ENCODE measurements around the gene OTOF.
A peak's percentile ranks its signal among the peaks of the same experiment; 100 is the strongest.
"Not testable (repeated sequence)": the region's sequence is repeated elsewhere in the genome, so short reads cannot be mapped to it uniquely, and the experiment has no call there.

OTOF gene

DNA sequence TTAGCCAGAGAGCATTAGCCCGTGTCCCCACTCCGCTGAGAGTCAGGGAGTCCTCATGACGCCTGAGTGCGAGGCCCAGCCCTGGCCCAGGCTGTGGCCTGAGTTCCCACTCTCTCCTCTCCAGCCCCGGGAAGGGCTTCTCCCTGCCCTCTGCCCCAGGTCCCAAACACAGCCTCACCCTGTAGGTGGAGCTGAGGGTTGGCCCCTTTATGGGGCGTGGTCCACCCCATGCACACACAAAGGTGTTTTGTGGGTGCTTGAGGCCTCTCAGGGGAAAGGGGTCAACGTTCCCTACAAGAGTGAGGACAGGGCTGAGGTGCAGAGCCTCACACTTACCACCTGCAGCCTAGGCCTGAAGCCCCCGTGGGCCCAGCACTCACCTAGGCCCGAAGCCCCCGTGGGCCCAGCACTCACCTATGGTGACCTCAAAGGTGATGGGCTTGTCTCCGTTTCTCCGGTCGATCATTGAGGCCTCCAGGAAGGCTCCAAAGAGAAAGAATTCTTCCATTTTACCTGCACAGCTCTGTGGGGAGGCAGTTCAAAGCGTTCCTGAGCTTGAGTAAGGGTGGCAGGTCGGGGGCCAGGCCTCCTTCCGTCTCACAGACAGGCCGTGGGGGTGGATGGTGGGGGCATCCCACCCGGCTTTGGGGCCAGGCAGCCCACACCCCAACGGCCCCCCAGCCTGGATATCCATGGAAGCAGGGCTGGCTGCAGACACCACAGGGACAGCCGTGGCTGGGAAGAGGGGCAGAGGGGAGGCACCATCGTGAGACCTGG lies 2.1 kb upstream of the OTOF start:
- DNase-seq: no peak

DNA sequence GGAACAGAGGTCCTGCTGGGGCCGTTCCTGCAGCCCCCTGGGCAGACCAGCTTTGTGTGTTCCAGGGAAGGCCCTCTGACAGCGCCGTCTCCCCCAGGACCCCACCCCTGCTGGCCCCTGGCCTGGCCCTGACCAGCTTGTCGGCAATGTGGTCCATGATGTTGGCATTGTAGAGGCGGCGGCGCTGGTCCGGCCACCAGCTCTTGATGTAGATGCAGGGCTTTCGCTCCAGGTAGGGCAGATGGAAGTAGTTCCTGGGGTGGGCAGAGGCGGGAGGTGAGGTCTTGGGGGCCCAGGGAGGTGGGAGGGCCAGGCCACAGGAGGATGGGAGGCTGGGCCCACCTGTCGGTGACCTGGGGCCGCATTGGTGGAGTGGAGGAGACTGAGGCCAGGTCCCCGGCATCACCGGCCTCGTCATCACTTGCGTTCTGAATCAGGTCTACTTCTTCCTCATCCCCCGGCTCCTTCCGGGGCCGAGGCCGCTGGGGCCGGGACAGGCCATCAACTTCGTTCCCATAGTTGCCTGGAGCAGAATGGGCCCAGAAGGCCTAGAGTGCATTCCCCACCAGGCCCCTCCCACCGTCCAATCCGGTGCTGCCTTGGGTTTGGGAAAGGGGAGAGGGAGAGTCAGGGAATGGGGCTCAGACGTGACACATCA lies 1.3 kb upstream of the OTOF start:
- no peak for DNase-seq

DNA sequence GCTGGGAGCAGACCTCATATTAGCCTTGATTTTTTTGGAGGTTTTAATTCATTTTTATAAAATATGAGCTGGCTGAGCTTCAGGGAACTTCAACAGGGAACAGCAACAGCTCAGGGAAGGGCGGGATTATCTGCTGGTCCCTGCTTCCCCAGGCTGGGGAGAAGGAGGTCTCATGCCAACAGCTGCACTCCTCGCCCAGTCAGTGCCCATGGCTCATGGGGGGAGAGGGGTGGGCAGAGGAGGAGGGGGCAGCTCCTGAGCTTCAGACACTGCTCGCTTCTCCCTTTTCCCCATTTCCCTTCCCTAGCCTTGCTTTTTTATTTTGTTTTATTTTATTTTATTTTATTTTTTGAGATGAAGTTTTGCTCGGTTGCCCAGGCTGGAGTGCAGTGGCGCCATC lies 442 bp upstream of the OTOF start:
- DNase-seq: no peak

DNA sequence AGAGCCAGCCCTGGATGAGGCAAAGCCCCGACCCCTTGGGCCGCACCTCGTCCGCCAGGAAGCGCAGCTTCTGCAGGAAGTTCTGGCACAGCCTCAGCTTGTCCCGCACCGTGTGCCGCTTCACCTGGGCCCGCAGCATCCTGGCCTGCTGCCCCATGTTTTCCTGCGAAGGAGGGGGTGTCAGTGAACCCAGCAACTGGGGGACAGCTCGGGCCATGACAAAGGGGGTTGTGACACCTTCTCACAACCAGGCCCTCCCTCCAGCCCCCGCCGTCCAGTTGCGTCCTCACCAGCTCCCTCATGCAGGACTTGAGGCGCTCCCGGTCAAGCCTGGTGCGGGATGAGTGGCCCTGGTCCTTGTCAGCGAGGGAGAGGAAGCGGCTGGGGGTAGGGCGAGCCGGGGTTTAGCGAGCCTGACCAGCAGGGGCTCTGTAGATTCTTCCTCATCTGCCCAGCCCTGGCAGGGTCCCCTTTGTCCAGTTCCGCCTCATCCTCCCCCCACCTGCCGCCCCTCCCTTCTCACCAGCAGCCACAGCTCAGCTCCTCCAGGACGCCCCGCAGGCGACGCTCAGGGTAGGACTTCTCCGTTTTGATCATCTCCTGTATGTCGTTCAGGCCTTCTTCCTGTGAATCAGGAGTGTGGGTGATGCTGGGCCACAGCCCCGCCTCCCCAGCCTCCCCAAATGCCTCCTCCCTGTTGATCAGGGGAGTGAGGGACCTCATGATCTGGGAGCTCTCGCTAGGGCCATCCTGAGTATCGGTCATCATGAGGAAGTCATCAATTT lies 606 bp downstream of the OTOF start:
- DNase-seq: no peak

DNA sequence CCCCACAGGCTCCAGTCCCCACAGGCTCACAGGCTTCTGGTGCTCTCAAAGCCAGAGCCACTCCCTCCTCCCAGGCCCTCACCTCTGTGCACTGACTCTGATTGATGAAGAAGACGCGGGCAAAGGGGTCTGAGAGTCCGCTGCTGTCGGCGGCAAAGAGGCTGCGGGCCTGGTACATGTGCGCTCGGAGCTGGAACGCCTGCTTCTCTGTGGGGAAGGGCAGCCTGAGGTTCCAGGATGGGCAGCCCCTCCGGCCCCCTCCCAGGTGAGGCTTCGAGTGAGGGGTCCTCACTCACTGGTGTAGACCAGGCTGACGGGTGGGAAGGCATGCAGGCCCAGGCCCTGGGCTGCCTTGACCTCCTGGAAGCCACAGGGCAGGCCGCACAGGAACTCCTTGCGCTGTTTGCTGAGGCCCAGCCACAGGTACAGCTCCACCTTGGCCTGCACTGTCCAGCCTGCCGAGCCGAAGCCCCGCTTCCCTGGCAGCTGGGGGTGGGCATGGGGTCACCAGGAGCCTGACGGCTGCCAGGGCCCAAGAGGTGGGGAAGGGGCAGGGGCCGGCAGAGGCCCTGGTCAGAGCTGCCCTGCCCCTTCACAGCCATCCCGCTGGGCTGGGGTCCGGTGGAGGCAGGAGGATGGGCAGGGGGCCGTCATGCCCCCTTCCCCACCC lies 2.0 kb downstream of the OTOF start:
- DNase-seq: no peak

DNA sequence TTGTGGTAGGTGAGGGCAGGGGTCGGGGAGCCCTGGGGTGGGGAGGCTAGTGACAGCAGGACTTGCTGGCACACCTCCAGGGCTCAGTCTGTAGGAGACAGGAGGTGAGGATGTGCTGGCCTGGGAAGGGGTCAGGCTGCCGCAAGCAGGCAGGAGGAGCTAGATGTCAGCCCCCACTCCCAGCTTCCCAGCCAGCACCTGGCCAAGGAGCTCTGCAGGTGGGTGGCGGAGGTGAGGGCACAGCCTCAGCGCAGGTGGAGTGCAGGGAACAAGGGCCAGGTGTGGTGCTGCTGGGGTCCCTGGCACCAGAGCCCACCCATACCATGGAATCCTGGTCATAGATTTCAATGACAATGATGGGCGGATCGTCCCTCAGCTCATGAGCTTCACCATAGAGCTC lies 2.9 kb downstream of the OTOF start:
- no peak for DNase-seq

DNA sequence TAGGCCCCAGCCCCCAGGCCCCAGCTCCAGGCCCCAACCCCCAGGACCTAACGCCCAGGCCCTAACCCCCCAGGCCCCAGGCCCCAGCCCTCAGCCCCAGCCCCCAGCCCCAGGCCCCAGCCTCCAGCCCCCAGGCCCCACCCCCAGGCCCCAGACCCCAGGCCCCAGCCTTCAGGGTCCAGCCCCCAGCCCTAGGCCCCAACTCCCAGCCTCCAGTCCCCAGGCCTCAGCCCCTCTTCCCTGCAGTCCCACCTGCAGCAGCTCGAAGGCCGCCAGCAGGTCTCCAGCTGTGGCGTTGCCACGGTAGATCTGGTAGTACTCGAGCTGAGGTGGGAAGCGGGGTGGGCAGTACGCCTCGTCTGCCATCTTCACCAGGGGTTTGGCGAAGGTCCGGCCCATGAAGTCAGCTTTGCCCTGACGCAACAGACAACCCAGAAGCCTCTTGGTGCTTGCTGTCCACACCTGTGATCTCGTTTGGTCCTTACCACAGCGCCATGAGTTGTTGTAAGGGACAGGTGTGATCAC lies 3.6 kb downstream of the OTOF start:
- DNase-seq: no peak

DNA sequence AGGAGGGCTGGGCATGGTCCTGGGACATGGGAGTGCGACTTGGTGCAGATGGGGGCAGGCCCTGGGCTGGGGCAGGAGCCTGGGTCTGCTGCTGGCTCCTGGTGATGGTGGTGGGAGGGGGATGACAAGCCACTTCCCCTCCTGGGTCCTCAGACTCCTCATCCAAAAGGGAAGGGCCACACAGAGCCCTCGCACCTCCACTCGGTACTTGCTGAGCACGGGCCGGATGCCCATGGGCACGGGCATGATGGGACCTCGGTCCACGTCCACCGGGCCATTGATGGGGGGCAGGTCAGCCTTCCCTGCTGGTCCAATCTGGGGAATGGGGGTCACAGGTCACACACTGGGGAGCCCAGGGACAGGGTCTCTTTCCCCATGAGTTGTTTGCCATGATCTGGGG lies 4.1 kb downstream of the OTOF start:
- DNase-seq: no peak

DNA sequence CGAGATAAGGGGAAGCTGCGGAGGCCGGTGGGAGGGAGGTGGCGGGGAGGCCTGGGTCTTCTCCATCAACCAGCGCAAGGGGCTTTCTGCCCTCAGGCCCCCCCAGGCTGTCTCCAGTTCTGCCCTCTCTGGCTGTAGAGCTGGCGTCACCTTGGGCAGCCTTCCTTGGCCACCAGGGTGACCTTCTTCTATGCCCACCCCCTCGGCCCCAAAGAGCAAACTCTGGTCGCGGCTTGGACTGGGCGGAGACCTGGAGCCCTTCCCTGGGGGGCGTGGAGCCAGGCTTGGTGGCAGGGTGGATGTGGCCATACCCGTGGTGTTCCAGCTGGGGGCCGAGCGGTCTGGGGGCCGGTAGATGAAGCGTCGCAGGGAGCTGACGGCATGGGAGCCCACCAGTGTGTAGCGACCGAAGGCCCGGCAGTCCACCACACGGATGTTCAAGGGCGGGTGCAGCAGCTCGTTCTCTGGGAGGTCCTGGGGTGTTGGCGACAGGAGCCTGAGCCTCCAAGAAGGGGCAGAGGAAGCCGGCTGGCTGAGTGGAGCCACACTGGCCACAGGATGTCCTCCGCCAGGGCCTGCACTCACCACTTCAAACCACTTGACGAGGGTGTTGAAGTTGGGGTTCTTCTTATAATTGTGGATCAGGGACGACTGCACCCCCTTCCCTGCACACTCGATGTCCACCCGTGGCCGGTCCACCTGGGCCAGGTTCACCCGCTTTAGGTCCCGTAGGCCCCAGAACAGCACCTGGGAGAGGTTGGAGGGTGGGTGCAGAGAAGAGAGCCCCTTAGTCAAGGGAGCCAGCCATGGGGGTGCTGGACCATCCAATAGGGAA lies 4.9 kb downstream of the OTOF start:
- DNase-seq: no peak

DNA sequence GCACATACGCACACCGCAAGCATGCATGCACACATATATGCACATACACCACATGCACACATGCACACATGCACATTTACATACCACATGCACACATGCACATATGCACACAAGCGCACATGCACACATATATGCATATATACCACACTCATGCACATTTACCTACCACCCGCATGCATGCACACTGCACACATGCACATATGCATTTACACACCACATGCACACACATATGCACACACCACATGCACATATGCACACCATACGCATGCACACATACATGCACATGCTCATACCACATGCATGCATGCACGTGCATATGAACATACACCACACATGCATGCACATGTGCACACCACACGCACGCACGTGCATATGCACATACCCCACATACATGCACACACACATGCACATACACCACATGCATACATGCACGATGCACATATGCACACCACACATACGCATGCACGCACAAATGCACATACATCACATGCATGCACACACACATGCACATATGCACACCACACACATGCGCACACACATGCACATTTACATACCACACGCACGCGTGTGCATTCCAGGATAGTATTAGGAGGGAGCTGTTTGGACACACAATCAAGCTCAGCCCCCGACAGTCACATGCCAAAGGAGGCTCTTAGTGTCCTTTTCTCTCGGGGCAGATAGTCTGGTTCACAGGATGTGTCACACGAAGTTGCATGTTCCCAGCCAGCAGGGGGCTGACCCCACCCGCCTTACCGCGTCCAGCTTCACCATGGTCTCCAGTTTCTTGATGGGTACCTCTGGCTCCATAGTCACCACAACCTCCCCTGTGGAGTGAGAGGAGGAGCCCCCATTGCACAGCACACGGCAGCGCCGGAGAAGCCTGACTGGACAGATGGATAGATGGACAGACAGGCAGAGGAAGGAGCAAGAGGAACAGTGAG lies 5.9 kb downstream of the OTOF start:
- DNase-seq: no peak

DNA sequence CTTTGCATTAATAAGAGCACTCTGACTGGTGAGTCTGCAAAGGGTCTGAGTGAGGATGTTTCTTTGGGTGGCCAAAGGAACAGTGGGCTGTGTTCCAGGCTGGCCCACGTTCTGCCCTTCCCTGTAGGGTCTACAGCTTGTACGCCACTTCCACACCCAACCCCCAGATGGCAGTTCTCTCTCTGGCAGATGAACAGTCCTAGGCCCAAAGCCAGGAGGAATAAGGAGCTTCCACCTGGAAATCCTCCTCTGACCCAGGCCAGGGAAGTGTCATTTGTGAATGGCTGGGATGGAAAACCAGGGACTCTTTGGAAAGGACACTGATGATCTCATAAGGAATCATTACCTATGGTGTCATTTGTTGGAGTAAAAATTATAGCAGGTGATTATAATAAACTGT lies 6.6 kb downstream of the OTOF start:
- DNase-seq: no peak

DNA sequence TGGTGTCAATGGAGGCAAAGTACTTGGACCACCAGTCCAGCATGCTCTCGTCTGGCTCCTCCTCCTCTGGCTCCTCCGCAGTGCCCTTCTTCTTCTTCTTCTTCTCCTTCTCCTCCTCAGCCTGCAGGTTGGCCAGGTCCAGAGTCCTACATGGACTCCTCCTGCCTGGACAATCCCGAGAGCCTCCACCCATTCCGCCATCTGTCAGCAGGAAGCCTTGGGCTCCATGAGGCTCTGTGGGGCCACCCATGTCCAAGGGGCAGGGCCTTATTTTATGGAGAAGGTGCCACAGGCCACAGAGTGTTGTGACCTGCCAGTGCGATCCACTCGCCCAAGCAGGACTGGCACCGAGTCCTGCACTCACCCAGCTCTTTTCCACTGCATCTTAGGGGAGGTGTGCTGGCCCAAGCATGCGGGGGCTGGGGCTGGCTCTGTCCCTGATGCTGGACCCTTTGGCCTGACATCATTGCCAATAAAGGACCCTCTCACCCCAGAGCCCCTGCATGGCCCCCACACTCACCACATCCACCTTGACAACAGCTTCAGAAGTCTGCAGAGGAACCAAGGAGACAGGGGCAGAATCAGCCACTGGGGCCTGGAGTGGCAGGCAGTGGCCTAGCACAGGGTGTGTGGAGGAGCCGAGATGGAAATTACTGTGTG lies 7.2 kb downstream of the OTOF start:
- no peak for DNase-seq

DNA sequence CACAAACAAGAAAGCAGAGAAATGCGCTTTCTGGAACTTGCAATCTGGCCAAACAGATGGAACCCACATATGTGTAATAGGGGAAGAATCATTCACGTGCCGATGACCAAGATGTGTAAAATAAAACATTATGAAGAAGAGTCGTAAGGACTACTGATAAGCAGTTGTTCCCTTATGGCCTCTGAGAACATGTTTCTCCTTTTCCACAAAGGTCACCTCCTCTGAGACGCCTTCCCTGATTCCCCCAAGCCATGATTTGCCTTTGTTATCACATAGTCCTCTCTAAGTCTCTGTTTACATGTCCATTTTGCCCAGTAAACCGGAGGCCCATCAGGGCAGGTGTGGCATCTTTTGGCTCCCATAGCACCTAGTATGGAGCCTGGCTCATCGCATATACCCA lies 8.0 kb downstream of the OTOF start:
- no peak for DNase-seq

DNA sequence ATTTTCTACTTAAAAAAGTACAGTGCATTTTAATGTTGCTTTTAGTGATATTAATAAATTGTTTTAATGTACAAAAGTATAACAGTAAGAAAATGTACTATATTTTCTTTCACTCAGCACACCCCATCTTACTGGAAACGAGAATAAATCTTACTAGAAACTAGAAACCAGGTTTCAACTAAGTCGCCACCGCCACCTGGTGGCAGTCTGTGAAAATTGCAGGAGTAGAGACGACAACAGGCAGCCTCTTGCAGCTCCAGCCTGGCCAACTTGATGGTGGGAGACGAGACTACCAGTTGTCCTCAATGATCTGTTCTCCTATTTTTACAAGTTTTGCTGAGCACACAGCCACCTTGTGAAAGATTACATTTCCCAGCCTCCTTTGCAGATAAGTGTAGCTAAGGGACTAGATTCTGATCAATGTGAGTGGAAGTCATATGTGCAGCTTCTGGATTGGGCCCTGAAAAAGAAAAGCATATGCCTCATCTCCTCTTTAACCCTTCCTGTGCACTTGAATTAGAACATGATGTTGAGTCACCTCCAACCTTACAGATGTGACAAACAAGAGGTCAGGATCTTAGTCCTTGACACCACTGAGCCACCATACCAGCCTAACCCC lies 8.7 kb downstream of the OTOF start:
- DNase-seq: peak; percentile 55

DNA sequence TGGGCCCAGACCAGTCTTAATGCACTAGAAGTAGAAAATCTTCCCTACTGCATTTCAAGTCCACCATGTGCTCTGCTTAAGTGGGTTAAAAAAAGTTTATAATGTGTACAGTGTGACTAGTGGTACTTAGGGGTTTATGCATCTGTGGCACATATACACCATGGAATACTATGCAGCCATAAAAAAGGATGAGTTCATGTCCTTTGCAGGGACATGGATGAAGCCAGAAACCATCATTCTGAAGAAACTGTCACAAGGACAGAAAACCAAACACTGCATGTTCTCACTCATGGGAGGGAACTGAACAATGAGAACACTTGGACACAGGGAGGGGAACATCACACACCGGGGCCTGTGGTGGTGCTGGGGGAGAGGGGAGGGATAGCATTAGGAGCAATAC lies 9.4 kb downstream of the OTOF start:
- not testable (repeated sequence) for DNase-seq

DNA sequence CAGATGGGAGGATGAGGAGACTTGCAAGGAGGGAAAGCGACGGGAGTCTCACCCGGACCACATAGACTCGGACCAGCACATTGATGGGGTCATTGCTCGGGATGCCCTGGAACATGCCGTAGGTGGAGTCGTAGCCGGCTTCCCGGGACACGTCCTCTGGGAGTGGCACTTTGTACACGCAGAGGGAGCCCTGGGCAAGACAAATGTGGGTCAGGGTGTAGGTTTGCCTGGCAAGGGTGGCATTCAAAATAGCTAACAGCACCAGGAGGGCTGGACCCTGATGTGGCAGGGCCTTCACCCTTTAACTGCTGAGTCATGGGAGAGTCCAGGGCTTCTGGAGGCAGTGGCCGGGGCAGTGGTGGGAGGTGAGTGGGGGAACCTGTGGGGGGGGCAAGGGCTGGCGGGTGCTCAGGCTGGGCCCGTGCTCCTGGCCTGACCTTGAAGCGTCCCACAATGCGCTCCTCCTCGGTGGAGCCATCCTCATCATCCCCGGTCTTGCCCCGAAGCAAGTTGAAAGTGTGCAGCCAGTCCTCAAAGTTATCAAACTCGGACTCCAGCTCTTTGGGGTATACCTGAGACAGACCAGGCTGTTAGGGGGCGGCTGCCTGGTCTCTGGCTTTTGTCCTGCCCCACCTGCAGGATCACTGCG lies 11.1 kb downstream of the OTOF start:
- no peak for DNase-seq

DNA sequence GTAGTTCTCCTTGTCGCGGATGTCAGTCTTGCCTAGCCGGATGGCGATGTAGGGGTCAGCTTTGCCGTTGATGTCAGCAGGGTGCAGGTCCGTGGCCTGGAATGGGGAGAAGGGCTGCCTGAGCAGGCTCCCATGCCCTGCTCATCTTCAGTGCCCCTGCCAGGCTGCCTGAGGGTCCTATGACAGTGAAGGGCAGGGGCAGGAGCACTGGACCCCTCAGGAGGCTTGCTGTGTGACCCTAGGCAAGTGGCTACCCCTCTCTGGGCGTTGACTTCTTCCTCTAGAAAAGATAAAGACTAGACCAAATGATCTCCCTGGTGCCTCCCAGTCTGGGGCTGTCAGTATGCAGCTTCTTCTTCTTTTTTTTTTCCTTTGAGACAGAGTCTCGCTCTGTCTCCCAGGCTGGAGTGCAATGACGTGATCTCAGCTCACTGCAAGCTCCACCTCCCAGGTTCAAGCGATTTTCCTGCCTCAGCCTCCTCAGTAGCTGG lies 11.9 kb downstream of the OTOF start:
- no peak for DNase-seq

DNA sequence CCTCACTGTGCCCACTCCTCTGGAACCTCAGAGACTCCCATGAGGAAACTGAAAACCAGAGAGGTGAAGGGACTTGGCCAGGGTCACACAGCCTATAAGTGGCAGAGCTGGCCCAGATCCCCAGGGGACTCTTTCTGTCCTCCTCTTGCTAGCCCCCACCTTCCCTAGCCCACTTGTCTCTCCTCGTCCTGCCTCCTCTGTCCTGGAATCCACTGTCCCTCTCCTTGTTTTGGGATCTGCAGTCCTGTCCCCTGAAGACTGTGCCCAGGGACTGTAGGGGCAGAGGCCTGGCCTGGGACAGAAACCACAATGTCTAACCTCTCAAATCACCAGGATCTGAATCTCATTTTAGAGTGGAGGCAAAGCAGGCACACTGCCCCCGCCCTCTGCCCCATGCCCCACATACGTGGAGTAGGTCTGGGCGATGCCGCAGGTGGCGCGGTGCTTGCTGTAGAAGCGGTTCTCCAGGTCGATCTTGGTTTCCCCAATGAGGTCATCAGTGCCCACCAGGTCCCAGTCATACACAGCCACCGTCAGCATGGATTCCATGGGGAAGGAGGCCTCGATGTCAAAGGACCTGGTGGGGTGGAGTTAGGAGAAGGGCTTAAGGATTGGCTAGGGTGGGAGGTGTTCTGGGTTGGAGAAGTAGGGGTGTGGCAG lies 12.5 kb downstream of the OTOF start:
- DNase-seq: no peak
